ENCODE measurements around the gene KLK3.

- TF ChIP-seq CTCF (IDR thresholded peaks at IDR 0.05; ENCODE audit: poor library complexity) (no peak), EZH2 (IDR thresholded peaks at IDR 0.05; ENCODE audit: borderline replicate concordance) (no peak), EZH2phosphoT487 (IDR thresholded peaks at IDR 0.05; ENCODE audit: low read depth, severe bottlenecking, unreplicated experiment) (no peak)
Observed at GRCh38 chr19:50821622-50822021, 33.1 kb upstream of the KLK3 start.

Measured in hepatocyte (in vitro differentiated cells).